ENCODE data around the gene DIPK1A. TPM values are rescaled to one million over a fixed set of nuclear protein-coding genes. Genes with fewer than 3 reads are reported as not detected.

DIPK1A gene
- total RNA-seq, 1 donor from 2014 or later = 7.2 TPM

DNA sequence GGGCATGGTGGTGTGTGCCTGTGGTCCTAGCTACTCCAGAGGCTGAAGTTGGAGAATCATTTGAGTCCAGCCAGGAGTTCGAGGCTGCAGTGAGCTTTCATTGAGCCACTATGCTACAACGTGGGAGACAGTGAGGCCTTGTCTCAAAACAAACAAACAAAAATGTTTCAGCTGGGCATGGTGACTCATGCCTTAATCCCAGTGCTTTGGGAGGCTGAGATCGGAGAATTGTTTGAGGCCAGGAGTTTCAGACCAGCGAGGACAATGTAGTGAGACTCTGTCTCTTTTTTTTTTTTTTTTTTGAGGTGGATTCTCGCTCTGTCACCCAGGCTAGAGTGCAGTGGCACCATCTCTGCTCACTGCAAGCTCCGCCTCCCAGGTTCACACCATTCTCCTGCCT, 134.5 kb downstream of the DIPK1A start:
- Mint-ChIP-seq H3K27me3 (ENCODE audit: unreplicated experiment) (peaks cover under 1% of the 10 kb centered on the region), H3K4me3 (ENCODE audit: unreplicated experiment) (no peak overlapping the region), H3K36me3 (ENCODE audit: unreplicated experiment) (no peaks in the 10 kb centered on the region), H3K4me1 (ENCODE audit: low read depth, unreplicated experiment) (no peaks in the 10 kb centered on the region), H3K9me3 (ENCODE audit: unreplicated experiment) (peaks cover 2% of the 10 kb centered on the region), H3K27ac (ENCODE audit: unreplicated experiment) (no peak overlapping the region)
- no peak for DNase-seq
- TF ChIP-seq, protein P1, sequence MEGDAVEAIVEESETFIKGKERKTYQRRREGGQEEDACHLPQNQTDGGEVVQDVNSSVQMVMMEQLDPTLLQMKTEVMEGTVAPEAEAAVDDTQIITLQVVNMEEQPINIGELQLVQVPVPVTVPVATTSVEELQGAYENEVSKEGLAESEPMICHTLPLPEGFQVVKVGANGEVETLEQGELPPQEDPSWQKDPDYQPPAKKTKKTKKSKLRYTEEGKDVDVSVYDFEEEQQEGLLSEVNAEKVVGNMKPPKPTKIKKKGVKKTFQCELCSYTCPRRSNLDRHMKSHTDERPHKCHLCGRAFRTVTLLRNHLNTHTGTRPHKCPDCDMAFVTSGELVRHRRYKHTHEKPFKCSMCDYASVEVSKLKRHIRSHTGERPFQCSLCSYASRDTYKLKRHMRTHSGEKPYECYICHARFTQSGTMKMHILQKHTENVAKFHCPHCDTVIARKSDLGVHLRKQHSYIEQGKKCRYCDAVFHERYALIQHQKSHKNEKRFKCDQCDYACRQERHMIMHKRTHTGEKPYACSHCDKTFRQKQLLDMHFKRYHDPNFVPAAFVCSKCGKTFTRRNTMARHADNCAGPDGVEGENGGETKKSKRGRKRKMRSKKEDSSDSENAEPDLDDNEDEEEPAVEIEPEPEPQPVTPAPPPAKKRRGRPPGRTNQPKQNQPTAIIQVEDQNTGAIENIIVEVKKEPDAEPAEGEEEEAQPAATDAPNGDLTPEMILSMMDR (IDR thresholded peaks at IDR 0.05; ENCODE audit: partially characterized antibody, unreplicated experiment) = no peak

DNA sequence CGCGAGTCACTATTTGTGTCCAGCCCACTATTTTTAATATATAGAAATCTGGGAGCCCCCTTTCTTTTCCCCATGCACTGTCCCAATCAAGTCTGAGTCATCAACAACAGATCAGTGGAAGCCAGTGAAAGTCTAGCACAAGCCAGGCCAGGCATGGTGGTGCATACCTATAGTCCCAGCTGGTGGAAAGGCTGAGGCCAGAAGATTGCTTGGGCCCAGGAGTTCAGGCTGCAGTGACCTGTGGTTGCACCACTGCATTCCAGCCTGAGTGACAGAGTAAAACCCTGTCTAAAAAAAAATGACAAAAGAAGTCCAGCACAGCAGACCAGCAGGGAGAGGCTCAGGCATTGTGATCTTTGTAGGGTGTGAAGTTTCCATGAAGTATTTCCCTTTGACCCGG, 138.4 kb downstream of the DIPK1A start:
- no peak overlapping the region for H3K27ac Mint-ChIP-seq (ENCODE audit: unreplicated experiment)

DNA sequence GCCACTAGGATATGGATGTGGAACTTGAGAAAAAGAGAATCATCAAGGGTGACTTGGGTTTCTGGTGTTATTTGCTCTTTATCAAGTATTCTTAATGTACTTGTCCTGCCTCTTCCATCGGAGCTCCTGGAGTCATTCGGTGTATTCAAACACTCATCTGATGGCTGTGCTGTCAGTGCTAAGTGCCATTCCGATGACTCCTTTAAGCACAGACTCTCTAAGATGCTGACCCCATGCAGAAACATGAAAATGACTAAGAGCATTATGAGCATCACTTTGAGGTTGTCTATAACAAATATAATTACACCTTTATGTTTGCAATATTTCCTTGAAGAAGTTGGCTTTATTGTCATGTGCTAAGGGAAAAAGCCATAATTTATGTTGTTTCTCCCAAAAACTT, 140.7 kb downstream of the DIPK1A start:
- TF ChIP-seq, protein P1 (IDR thresholded peaks at IDR 0.05; ENCODE audit: partially characterized antibody, unreplicated experiment) = no peak
- no peaks in the 10 kb centered on the region for H3K36me3 Mint-ChIP-seq (ENCODE audit: unreplicated experiment)
- H3K4me1 Mint-ChIP-seq (ENCODE audit: low read depth, unreplicated experiment) = no peaks in the 10 kb centered on the region
- H3K27ac Mint-ChIP-seq (ENCODE audit: unreplicated experiment) = no peak overlapping the region
- no peak overlapping the region for H3K4me3 Mint-ChIP-seq (ENCODE audit: unreplicated experiment)
- H3K9me3 Mint-ChIP-seq (ENCODE audit: unreplicated experiment) = peaks cover 2% of the 10 kb centered on the region
- H3K27me3 Mint-ChIP-seq (ENCODE audit: unreplicated experiment) = no peaks in the 10 kb centered on the region
- DNase-seq = no peak

More for the DNA sequence above, 138.4 kb downstream of the DIPK1A start:
- Mint-ChIP-seq H3K9me3 (ENCODE audit: unreplicated experiment) (no peaks in the 10 kb centered on the region), H3K4me1 (ENCODE audit: low read depth, unreplicated experiment) (no peaks in the 10 kb centered on the region), H3K27me3 (ENCODE audit: unreplicated experiment) (no peaks in the 10 kb centered on the region), H3K4me3 (ENCODE audit: unreplicated experiment) (no peak overlapping the region), H3K36me3 (ENCODE audit: unreplicated experiment) (no peaks in the 10 kb centered on the region)
- TF ChIP-seq, protein P1 (IDR thresholded peaks at IDR 0.05; ENCODE audit: partially characterized antibody, unreplicated experiment) = no peak
- DNase-seq = no peak

DNA sequence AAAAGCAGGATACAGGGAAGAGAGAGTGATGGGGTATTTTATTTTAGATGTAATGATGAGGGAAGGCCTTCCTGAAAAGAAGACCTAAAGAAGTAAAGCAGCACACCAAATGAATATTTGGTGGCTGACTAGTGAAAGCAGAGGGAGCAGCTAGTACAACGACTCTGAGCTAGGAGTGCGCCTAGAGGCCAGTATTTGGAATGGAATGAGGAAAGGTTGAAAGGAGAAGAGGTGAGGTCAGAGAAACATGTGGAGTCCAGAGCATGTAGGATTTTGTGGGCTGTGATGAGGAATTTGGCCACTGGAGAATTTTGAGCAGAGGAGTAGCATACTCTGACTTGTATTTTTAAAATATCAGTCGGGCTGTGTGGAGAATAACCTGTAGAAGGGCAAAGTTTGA, 141.2 kb downstream of the DIPK1A start:
- H3K9me3 Mint-ChIP-seq (ENCODE audit: unreplicated experiment) = peaks cover 2% of the 10 kb centered on the region
- H3K27ac Mint-ChIP-seq (ENCODE audit: unreplicated experiment) = no peak overlapping the region
- TF ChIP-seq, protein P1 (IDR thresholded peaks at IDR 0.05; ENCODE audit: partially characterized antibody, unreplicated experiment) = no peak

DNA sequence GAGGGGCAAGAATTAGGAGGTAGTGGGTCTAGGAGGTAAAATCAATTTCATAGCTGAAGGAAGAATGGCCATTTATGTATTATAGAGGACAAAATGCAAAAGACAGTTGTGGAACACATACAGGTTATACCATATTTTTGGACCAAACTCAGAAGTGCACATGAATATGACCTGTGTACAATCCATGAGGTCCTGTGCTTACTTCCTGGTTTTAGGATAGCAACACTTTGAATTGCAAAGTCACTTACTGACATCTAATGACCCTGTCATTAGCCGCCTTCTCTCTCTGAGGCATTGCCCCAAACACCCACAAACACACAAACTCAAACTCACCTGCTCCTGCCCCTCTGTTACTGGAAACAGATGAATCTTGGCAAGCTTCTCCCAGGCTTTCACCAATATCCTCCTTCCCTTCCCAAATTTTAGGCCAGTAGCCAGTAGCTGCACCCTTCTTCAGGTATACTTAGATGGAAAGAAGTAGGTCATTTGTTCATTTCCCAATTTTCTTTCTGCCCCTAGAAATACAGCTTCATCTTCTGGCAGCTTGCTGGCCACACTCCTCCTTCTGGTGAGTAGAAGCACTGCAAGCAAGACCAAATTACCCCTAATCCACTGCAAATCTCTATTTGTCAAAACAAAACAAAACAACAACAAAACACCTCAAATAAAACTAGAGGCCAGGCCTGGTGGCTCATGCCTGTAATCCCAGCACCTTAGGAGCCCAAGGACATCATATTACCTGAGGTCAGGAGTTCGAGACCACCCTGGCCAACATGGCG, 143.1 kb downstream of the DIPK1A start:
- no peaks in the 10 kb centered on the region for H3K4me1 Mint-ChIP-seq (ENCODE audit: low read depth, unreplicated experiment)
- peaks cover 2% of the 10 kb centered on the region for H3K9me3 Mint-ChIP-seq (ENCODE audit: unreplicated experiment)
- H3K27ac Mint-ChIP-seq (ENCODE audit: unreplicated experiment) = no peak overlapping the region
- no peak overlapping the region for H3K4me3 Mint-ChIP-seq (ENCODE audit: unreplicated experiment)
- no peak for DNase-seq
- no peaks in the 10 kb centered on the region for H3K27me3 Mint-ChIP-seq (ENCODE audit: unreplicated experiment)
- H3K36me3 Mint-ChIP-seq (ENCODE audit: unreplicated experiment) = no peaks in the 10 kb centered on the region
- TF ChIP-seq, protein P1 (IDR thresholded peaks at IDR 0.05; ENCODE audit: partially characterized antibody, unreplicated experiment) = peak; percentile 67

More for the DNA sequence above, 141.2 kb downstream of the DIPK1A start:
- no peak for DNase-seq
- Mint-ChIP-seq H3K27me3 (ENCODE audit: unreplicated experiment) (no peaks in the 10 kb centered on the region), H3K36me3 (ENCODE audit: unreplicated experiment) (no peaks in the 10 kb centered on the region), H3K4me3 (ENCODE audit: unreplicated experiment) (no peak overlapping the region), H3K4me1 (ENCODE audit: low read depth, unreplicated experiment) (no peaks in the 10 kb centered on the region)
